Measurements from ENCODE around the gene MANBA.

DNA sequence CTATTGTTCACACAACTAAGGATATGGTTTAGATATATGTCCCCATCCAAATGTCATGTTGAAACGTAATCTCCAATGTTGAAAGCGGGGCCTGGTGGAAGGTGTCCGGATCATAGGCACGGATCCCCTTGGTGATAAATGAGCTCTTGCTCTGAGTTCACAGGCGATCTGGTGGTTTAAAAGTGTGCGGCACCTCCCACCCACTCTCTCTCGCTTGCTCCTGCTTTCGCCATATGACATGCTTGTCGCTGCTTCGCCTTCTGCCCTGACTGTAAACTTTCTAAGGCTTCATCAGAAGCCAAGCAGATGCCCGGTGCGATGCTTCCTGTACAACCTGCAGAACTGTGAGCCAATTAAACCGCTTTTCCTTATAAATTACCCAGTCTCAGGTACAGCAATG is 131.1 kb downstream of the MANBA start:
- TF ChIP-seq, protein P1, sequence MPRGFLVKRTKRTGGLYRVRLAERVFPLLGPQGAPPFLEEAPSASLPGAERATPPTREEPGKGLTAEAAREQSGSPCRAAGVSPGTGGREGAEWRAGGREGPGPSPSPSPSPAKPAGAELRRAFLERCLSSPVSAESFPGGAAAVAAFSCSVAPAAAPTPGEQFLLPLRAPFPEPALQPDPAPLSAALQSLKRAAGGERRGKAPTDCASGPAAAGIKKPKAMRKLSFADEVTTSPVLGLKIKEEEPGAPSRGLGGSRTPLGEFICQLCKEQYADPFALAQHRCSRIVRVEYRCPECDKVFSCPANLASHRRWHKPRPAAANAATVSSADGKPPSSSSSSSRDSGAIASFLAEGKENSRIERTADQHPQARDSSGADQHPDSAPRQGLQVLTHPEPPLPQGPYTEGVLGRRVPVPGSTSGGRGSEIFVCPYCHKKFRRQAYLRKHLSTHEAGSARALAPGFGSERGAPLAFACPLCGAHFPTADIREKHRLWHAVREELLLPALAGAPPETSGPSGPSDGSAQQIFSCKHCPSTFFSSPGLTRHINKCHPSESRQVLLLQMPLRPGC (tag by site-specific recombination; IDR thresholded peaks at IDR 0.05): no peak
- no peak for TF ChIP-seq ZNF223 (tag by site-specific recombination; IDR thresholded peaks at IDR 0.05)
- TF ChIP-seq MYNN (tag by site-specific recombination; IDR thresholded peaks at IDR 0.05; ENCODE audit: borderline replicate concordance): no peak
- TF ChIP-seq ZNF654 (tag by site-specific recombination; IDR thresholded peaks at IDR 0.05; ENCODE audit: low read depth): no peak
